ENCODE measurements around the gene SLC25A48.

The SLC25A48 gene

GRCh38 chr5:135886136-135886535, 51.7 kb downstream of the SLC25A48 start:
- ChIA-PET POLR2A (no interaction called here), CTCF (interaction anchor here (0.6 to 2.4 kb wide), 8 partner anchors 8 to 326 kb away, joined by 3 to 7 read pairs (median 3); no protein-coding TSS in a partner anchor)
- Histone ChIP-seq H3K4me3 (ENCODE audit: control insufficient read depth in 1 of 7, extremely low read depth in 1 of 7, insufficient read depth in 4 of 7, low read depth in 2 of 7, low read length in 6 of 7) (no peak overlapping the region), H3K4me1 (ENCODE audit: control extremely low read depth in 1 of 4, control insufficient read depth in 4 of 4, insufficient read depth in 4 of 4, low read length in 3 of 4) (peaks cover 0 to 2% (median 0%) of the 10 kb centered on the region in 4 experiments), H3K9me3 (ENCODE audit: control extremely low read depth in 1 of 5, control insufficient read depth in 4 of 5, insufficient read depth in 2 of 5, low read depth in 1 of 5, low read length in 4 of 5) (no peaks in the 10 kb centered on the region), H3K27me3 (replicated peaks in 2 of 5; ENCODE audit: control insufficient read depth in 4 of 5, insufficient read depth in 5 of 5, low read length in 4 of 5) (peaks cover 2 to 34% (median 18%) of the 10 kb centered on the region in 5 experiments), H3K27ac (ENCODE audit: insufficient read depth in 1 of 2, low read depth in 1 of 2, low read length in 2 of 2, poor library complexity in 1 of 2, severe bottlenecking in 2 of 2) (no peak overlapping the region), H3K36me3 (ENCODE audit: control insufficient read depth in 4 of 4, insufficient read depth in 4 of 4, low read length in 3 of 4) (no peaks in the 10 kb centered on the region)
- 72% methylated on average over 3 of the region's 4 CpGs for WGBS (ENCODE audit: insufficient coverage)
- no peak for DNase-seq

- H3K27me3 ChIP-seq (replicated peaks in 2 of 5; ENCODE audit: control insufficient read depth in 4 of 5, insufficient read depth in 5 of 5, low read length in 4 of 5) = peaks cover 2 to 29% (median 15%) of the 10 kb centered on the region in 5 experiments
These were observed 53.0 kb downstream of the SLC25A48 start for GRCh38 chr5:135887447-135887864.

GRCh38 chr5:135887881-135888614, 53.6 kb downstream of the SLC25A48 start:
- Histone ChIP-seq H3K9me3 (ENCODE audit: control extremely low read depth in 1 of 5, control insufficient read depth in 4 of 5, insufficient read depth in 2 of 5, low read depth in 1 of 5, low read length in 4 of 5) (no peaks in the 10 kb centered on the region), H3K4me1 (ENCODE audit: control extremely low read depth in 1 of 4, control insufficient read depth in 4 of 4, insufficient read depth in 4 of 4, low read length in 3 of 4) (peaks cover 0 to 2% (median 0%) of the 10 kb centered on the region in 4 experiments), H3K4me3 (ENCODE audit: control insufficient read depth in 1 of 7, extremely low read depth in 1 of 7, insufficient read depth in 4 of 7, low read depth in 2 of 7, low read length in 6 of 7) (no peak overlapping the region), H3K27ac (ENCODE audit: insufficient read depth in 1 of 2, low read depth in 1 of 2, low read length in 2 of 2, poor library complexity in 1 of 2, severe bottlenecking in 2 of 2) (no peak overlapping the region), H3K36me3 (ENCODE audit: control insufficient read depth in 4 of 4, insufficient read depth in 4 of 4, low read length in 3 of 4) (no peaks in the 10 kb centered on the region), H3K27me3 (replicated peaks in 2 of 5; ENCODE audit: control insufficient read depth in 4 of 5, insufficient read depth in 5 of 5, low read length in 4 of 5) (peaks cover 0 to 29% (median 13%) of the 10 kb centered on the region in 5 experiments)
- ChIA-PET POLR2A (no interaction called here), CTCF (interaction anchor here (0.7 to 2.7 kb wide), 14 partner anchors 10 to 326 kb away, joined by 3 to 14 read pairs (median 4); no protein-coding TSS in a partner anchor)
- 78% methylated on average over 11 of the region's 13 CpGs for WGBS (ENCODE audit: insufficient coverage)
- DNase-seq = no peak

More at GRCh38 chr5:135887447-135887864, 53.0 kb downstream of the SLC25A48 start:
- Histone ChIP-seq H3K9me3 (ENCODE audit: control extremely low read depth in 1 of 5, control insufficient read depth in 4 of 5, insufficient read depth in 2 of 5, low read depth in 1 of 5, low read length in 4 of 5) (no peaks in the 10 kb centered on the region), H3K27ac (ENCODE audit: insufficient read depth in 1 of 2, low read depth in 1 of 2, low read length in 2 of 2, poor library complexity in 1 of 2, severe bottlenecking in 2 of 2) (no peak overlapping the region), H3K4me3 (ENCODE audit: control insufficient read depth in 1 of 7, extremely low read depth in 1 of 7, insufficient read depth in 4 of 7, low read depth in 2 of 7, low read length in 6 of 7) (peak overlapping the region in 1 of 7 experiments; percentile 12), H3K4me1 (ENCODE audit: control extremely low read depth in 1 of 4, control insufficient read depth in 4 of 4, insufficient read depth in 4 of 4, low read length in 3 of 4) (peaks cover 0 to 2% (median 0%) of the 10 kb centered on the region in 4 experiments), H3K36me3 (ENCODE audit: control insufficient read depth in 4 of 4, insufficient read depth in 4 of 4, low read length in 3 of 4) (no peaks in the 10 kb centered on the region)
- 6% methylated on average over 7 of the region's 8 CpGs for WGBS (ENCODE audit: insufficient coverage)
- DNase-seq = peak; percentile 67 to 77 (median 73)
- ChIA-PET CTCF (interaction anchor here (0.7 to 2.7 kb wide), 11 partner anchors 9 to 327 kb away, joined by 3 to 14 read pairs (median 4); no protein-coding TSS in a partner anchor), POLR2A (no interaction called here)

GRCh38 chr5:135890296-135890695, 55.8 kb downstream of the SLC25A48 start:
- no peak overlapping the region for H3K4me3 ChIP-seq (ENCODE audit: control insufficient read depth in 1 of 7, extremely low read depth in 1 of 7, insufficient read depth in 4 of 7, low read depth in 2 of 7, low read length in 6 of 7)
- WGBS (ENCODE audit: insufficient coverage) = no CpG with 5 or more reads among the region's 2 CpGs
- no peaks in the 10 kb centered on the region for H3K9me3 ChIP-seq (ENCODE audit: control extremely low read depth in 1 of 5, control insufficient read depth in 4 of 5, insufficient read depth in 2 of 5, low read depth in 1 of 5, low read length in 4 of 5)
- H3K4me1 ChIP-seq (ENCODE audit: control extremely low read depth in 1 of 4, control insufficient read depth in 4 of 4, insufficient read depth in 4 of 4, low read length in 3 of 4) = peaks cover 0 to 2% (median 0%) of the 10 kb centered on the region in 4 experiments
- no peaks in the 10 kb centered on the region for H3K36me3 ChIP-seq (ENCODE audit: control insufficient read depth in 4 of 4, insufficient read depth in 4 of 4, low read length in 3 of 4)
- no peak for DNase-seq
- H3K27ac ChIP-seq (ENCODE audit: insufficient read depth in 1 of 2, low read depth in 1 of 2, low read length in 2 of 2, poor library complexity in 1 of 2, severe bottlenecking in 2 of 2) = no peak overlapping the region
- CTCF ChIA-PET = interaction anchor here (0.9 to 3.5 kb wide), 3 partner anchors 8 to 321 kb away, joined by 4 to 23 read pairs (median 4); no protein-coding TSS in a partner anchor
- POLR2A ChIA-PET = no interaction called here
- H3K27me3 ChIP-seq (replicated peaks in 2 of 5; ENCODE audit: control insufficient read depth in 4 of 5, insufficient read depth in 5 of 5, low read length in 4 of 5) = peaks cover 0 to 26% (median 7%) of the 10 kb centered on the region in 5 experiments

GRCh38 chr5:135890867-135891266, 56.4 kb downstream of the SLC25A48 start:
- Histone ChIP-seq H3K4me1 (ENCODE audit: control extremely low read depth in 1 of 4, control insufficient read depth in 4 of 4, insufficient read depth in 4 of 4, low read length in 3 of 4) (peaks cover 0 to 2% (median 0%) of the 10 kb centered on the region in 4 experiments), H3K27me3 (replicated peaks in 2 of 5; ENCODE audit: control insufficient read depth in 4 of 5, insufficient read depth in 5 of 5, low read length in 4 of 5) (peaks cover 0 to 28% (median 10%) of the 10 kb centered on the region in 5 experiments), H3K27ac (ENCODE audit: insufficient read depth in 1 of 2, low read depth in 1 of 2, low read length in 2 of 2, poor library complexity in 1 of 2, severe bottlenecking in 2 of 2) (no peak overlapping the region), H3K9me3 (ENCODE audit: control extremely low read depth in 1 of 5, control insufficient read depth in 4 of 5, insufficient read depth in 2 of 5, low read depth in 1 of 5, low read length in 4 of 5) (no peaks in the 10 kb centered on the region), H3K36me3 (ENCODE audit: control insufficient read depth in 4 of 4, insufficient read depth in 4 of 4, low read length in 3 of 4) (no peaks in the 10 kb centered on the region), H3K4me3 (ENCODE audit: control insufficient read depth in 1 of 7, extremely low read depth in 1 of 7, insufficient read depth in 4 of 7, low read depth in 2 of 7, low read length in 6 of 7) (no peak overlapping the region)
- POLR2A ChIA-PET = no interaction called here
- no peak for DNase-seq
- CTCF ChIA-PET = interaction anchor here (0.6 to 3.5 kb wide), 6 partner anchors 9 to 321 kb away, joined by 3 to 23 read pairs (median 4); no protein-coding TSS in a partner anchor
- WGBS (ENCODE audit: insufficient coverage) = 75% methylated on average over 2 of the region's 5 CpGs

- H3K27ac ChIP-seq (ENCODE audit: insufficient read depth in 1 of 2, low read depth in 1 of 2, low read length in 2 of 2, poor library complexity in 1 of 2, severe bottlenecking in 2 of 2) = no peak overlapping the region
- no peak overlapping the region for H3K4me3 ChIP-seq (ENCODE audit: control insufficient read depth in 1 of 7, extremely low read depth in 1 of 7, insufficient read depth in 4 of 7, low read depth in 2 of 7, low read length in 6 of 7)
- ChIA-PET CTCF (interaction anchor here (0.6 to 3.5 kb wide), 7 partner anchors 9 to 270 kb away, joined by 3 to 23 read pairs (median 4); no protein-coding TSS in a partner anchor), POLR2A (no interaction called here)
- no peaks in the 10 kb centered on the region for H3K36me3 ChIP-seq (ENCODE audit: control insufficient read depth in 4 of 4, insufficient read depth in 4 of 4, low read length in 3 of 4)
- H3K27me3 ChIP-seq (replicated peaks in 2 of 5; ENCODE audit: control insufficient read depth in 4 of 5, insufficient read depth in 5 of 5, low read length in 4 of 5) = peaks cover 0 to 26% (median 10%) of the 10 kb centered on the region in 5 experiments
- no peaks in the 10 kb centered on the region for H3K9me3 ChIP-seq (ENCODE audit: control extremely low read depth in 1 of 5, control insufficient read depth in 4 of 5, insufficient read depth in 2 of 5, low read depth in 1 of 5, low read length in 4 of 5)
- peaks cover 0 to 2% (median 0%) of the 10 kb centered on the region in 4 experiments for H3K4me1 ChIP-seq (ENCODE audit: control extremely low read depth in 1 of 4, control insufficient read depth in 4 of 4, insufficient read depth in 4 of 4, low read length in 3 of 4)
- no peak for DNase-seq
- 90% methylated on average over 1 of the region's 2 CpGs for WGBS (ENCODE audit: insufficient coverage)
These were observed 56.8 kb downstream of the SLC25A48 start for GRCh38 chr5:135891268-135891667.

GRCh38 chr5:135891791-135892190, 57.3 kb downstream of the SLC25A48 start:
- CTCF ChIA-PET = interaction anchor here (1.0 to 3.5 kb wide), 7 partner anchors 9 to 190 kb away, joined by 3 to 23 read pairs (median 5); no protein-coding TSS in a partner anchor

More at GRCh38 chr5:135891791-135892190, 57.3 kb downstream of the SLC25A48 start:
- DNase-seq = no peak
- POLR2A ChIA-PET = no interaction called here
- Histone ChIP-seq H3K9me3 (ENCODE audit: control extremely low read depth in 1 of 5, control insufficient read depth in 4 of 5, insufficient read depth in 2 of 5, low read depth in 1 of 5, low read length in 4 of 5) (no peaks in the 10 kb centered on the region), H3K36me3 (ENCODE audit: control insufficient read depth in 4 of 4, insufficient read depth in 4 of 4, low read length in 3 of 4) (no peaks in the 10 kb centered on the region), H3K27me3 (replicated peaks in 2 of 5; ENCODE audit: control insufficient read depth in 4 of 5, insufficient read depth in 5 of 5, low read length in 4 of 5) (peaks cover 0 to 22% (median 10%) of the 10 kb centered on the region in 5 experiments), H3K4me1 (ENCODE audit: control extremely low read depth in 1 of 4, control insufficient read depth in 4 of 4, insufficient read depth in 4 of 4, low read length in 3 of 4) (peaks cover 0 to 2% (median 0%) of the 10 kb centered on the region in 4 experiments), H3K4me3 (ENCODE audit: control insufficient read depth in 1 of 7, extremely low read depth in 1 of 7, insufficient read depth in 4 of 7, low read depth in 2 of 7, low read length in 6 of 7) (no peak overlapping the region), H3K27ac (ENCODE audit: insufficient read depth in 1 of 2, low read depth in 1 of 2, low read length in 2 of 2, poor library complexity in 1 of 2, severe bottlenecking in 2 of 2) (no peak overlapping the region)

All from common myeloid progenitor, CD34-positive (primary cell).